HG03095 (cell line): ENCODE results near the gene CDK4.

Source experiments
- ATAC-seq: cut with Tn5 transposase; IDR thresholded peaks from one replicate; pipeline ENCODE4 v1.9.1; 2021; ENCODE audit warnings: moderate library complexity; ENCODE audit not compliant: unreplicated experiment

Gene CDK4

DNA sequence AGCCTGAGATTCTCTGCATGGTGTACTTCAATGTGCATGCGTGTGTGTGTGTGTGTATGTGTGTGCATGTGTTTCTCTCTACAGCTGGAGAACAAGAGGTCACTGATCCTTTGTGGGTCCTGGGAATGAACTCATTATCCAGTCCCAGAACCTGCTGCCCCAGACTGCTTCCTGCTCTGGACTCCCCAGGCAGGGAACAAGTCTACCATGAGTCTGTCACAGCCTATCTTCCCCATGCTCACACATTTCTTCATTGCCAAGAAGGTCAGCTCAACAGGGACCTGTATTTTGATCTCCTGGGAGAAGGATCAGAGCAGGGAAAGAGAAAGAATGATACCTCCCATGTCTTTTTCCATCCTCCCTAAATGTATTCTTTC, 10.7 kb downstream of the CDK4 start:
- no peak for ATAC-seq

DNA sequence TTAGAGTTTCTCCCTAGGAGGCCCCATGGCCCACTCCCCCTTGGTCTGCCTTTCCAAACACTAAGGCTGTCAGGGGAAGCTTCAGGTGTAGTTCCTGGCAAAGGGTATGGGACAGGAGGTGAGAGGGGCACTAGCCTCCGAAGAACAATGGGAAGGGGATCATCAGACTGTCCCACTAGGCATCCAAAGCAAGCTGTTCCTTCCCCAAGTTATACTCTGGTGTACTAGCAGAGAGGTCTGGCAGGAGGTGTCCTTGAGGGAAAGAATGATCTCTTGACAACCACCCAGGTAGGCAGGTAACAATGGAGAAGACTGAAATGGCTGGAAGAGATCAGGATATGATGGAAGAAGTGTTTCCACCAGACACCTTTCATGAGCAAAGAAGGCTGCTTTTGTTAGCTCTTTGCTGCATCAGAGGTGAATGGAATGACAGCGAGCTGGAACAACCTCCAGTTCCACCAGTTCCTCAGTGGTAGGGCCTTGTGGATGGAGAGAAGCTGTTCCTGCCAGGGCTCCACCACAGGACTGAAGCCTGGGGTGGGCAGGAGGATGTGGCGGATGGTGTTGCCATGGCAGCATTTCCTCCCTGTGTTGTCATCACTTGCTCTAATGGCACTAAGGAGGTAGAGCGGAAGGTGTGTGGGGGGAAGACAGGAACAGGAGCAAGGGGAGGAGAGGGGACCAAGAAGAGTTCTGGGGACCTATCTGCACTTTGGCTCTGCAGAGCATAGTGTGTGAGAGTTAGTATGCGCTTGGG, 11.3 kb downstream of the CDK4 start:
- no peak for ATAC-seq

DNA sequence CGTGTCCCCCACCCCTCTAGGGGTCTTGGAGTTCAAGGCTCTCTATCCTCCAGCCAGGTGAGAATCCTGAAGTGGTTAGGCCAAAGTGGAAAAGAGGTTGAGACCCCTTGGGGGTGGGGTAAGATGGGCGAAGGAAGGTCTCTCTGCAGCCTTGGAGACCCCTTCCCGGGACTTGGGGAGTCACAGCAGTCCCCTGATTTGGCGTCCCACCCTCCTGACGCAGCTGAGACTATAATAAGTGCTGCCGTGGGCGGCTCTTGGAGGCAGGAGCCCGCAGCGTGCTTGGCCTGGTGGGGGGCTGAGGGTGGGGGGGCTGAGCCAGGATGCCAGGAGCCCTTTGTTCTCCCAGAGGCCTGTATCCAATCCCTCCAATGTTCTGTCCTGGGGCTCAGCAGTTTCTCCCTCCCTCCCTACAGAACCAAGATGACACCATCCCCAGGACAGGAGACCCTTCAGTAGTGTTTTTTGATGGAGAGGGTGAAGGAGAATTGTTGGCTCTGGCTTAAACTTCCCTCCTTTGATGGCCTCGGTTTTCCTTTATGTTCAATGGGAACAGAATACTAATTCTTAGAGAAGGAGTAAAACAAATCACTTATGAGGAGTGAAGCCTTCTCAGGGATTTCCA, 12.1 kb downstream of the CDK4 start:
- ATAC-seq: no peak

DNA sequence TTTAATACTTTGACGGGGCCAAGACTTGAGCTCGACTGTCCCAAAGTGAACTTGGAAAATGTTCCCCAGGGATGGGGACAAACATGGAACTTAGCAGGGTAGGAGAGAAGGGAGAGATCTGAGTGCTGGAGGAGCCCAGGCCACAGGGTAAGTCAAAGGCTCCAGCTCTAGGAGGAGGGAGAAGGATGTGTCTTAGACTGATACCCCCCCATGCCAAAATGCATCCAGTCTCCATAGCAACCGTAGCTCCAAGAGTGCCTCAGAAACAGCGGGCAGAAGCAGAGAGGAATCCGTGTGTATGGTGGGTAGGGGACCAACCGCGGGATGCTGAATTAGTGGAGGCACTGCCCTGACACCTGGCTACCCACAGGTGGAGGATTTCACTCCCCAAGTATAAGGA, 12.7 kb downstream of the CDK4 start:
- no peak for ATAC-seq

DNA sequence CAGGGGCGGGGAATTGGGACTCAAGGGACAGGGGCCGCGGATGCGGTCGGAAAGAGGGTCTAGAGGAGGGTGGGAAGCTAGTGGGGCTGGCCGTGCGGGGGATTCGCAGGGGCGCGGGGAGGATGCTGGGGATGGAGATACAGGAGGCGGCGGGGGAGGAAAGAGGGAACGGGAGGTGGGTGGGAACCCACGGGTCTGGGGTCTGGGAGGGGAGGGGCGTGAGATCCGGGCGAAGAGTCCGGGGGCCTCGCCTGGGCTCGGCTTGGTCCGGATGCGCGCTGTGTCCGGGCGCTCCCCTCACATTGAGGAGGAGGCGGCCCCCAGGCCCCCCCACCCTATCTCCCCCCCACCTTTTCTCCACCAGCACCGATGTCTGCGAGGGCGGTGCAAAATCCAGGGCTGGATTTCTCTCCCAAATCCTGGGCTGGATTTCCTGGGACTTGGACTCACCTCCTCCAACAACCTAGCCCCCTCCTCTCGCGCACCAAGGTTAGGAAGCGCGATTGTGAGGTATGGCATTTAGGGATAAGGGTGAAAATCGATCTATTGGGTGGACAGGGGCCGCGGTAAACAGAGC, 13.4 kb downstream of the CDK4 start, which contains the start of gene AGAP2:
AGAP2 (minus strand) TSS at position 82 of the 577 bp plus-strand sequence. CDS start 496 bp downstream, outside the sequence.
- no peak for ATAC-seq

DNA sequence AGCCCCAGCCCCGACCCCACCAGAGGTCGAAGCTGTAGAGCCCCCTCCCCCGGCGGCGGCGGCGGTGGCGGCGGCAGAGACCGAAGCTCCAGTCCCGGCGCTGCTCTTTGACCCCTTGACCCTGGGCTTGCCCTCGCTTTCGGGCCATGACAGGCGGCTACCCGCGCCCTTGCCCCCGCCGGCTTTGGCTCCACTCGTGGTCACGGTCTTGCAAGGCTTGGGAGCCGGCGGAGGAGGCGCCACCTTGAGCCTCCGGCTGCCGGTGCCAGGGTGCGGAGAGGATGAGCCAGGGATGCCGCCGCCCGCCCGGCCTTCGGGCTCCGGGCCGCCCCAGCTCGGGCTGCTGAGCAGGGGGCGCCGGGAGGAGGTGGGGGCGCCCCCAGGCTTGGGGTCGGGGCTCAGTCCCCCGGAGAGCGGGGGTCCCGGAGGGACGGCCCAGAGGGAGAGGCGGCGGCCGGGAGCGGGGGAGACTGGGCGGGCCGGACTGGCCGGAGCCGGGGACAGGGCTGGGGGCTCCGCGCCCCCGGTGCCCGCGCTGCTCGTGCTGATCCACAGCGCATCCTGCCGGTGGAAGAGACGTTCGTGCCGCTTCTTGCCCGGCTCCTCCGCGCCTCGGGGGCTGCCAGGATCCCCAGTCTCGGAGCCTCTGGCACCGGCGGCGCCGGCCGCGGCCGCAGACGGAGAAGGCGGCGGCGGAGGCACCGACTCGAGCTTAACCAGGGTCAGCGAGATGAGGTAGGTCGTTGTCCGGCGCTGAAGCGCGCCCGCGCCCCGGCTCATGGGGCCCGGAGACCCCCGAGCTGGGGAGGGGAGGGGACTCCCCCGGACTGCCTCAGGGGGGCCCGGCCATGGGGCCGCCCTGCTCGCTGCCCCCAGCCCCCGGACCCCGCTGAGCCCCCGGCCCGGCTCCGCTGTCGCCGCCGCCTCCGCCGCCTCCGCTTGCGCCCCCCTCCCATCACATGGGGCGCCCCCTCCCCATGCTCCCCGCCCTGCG, 14.3 kb downstream of the CDK4 start:
- ATAC-seq: no peak

DNA sequence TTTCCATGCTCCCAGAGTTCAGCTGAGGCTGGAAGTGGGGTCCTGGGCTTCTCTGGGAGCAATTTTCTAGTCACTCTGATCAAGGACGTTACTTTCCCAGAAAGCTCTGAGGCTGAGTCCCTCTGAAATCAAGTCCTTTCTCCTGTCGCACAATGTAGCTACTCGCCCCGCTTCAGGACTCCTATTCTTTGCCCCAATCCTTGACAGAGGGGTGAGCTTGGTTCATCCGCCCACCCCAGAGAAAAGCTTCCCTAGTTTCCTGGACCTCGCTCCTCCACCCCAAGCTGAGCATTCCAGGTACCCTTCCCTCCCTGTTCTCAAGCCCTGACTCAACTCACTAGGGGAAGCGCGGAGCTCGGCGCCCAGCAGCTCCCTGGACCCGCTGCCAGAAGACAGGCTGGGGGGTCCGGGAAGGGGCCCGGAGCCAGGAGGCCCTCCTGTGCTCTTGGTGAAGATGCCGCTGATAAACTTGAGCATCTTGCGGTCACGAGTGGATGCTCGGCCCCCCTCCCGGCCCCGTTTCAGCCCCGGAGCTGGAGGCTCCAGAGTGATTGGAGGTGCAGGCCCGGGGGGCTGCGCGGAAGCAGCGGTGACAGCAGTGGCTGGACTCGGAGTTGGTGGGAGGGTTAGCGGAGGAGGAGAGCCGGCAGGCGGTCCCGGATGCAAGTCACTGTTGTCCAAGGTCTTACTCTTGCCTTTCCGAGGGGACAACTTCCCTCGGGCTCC, 15.2 kb downstream of the CDK4 start:
- no peak for ATAC-seq

DNA sequence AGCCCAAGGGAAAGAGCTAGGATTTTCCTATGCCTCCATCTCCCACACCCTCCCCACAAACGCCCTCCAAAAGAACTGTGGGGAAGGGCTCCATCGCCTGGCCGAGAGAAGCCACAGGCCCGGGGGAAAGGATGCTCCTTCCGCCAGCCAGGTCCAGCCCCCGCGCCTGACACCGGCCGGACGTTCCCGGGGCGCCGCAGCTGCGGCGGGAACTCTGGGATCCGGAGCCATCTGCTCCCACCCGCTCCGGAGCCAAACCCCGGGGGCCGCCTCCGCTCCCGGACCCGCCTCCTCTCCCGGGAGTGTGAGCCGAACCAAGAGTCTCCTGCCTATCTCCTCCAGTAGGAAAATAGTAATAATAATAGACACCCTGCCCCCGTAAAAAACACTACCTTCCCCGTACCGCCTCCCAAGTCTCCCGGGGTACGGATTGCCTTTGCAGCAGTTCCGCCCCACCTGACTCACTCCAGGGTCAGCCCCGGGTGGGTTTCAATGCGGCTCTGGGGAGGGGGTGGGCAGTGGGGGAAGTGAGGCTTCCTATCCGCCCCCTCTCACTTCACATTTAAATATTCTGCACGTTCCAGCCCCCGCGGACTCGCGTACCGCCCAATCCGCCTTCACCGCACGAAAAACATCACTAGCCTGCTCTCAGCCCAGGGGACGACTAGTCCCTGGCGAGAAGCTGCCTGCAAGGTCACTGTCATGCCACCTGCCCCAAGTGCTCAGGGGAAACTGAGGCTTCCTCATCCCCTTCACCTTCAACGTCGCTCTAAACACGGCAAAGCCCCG, 16.0 kb downstream of the CDK4 start:
- ATAC-seq: no peak

DNA sequence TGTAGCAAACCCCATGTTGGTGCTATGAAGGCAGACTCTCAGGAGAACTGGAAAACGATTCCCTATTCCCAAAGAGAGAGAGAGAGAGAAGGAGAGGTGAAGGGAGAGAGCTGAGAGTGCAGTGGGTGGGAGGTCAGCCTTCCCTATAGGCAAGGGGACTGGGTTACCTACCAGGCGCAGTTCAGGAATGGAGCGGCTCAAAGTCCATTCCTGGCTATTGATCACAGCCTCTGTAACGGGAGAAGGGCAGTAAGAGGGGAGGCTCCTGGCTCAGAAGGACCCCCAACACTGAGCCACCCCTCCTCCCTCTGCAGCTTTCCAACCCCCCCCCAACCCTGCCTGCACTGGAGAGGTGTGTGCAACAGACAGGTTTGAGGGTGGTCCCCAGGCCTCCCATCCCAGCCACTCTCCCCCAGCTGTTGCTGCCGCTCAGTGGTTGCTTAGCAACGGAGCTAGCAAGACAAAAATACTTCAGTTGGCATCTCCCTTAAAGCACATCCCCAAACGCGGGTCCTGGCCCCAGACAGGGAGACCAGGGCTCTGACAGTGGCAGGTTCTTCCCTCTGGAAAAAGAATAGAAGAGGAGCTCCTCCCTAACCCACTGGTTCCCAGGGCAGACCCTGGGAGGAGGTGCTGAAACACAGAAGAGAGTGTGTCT, 16.8 kb downstream of the CDK4 start:
- no peak for ATAC-seq

DNA sequence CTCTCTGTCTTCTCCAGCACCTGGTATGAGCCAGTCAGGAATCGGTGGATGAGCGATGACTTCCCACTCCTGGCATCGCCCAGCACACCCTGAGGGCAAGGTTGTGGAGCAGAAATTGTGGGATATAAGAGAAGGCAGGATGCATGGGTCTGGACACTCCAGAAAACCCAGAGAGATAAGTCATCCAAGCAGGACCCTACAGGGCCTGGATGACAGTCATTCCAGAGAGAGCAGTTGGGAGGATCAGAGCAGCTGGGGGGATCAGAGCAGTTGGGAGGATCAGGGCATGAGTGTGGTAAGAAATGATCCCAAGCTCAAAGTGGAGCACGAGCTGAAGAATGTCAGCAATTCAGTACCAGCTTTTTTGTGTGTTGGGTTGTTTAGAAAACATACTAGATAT, 17.5 kb downstream of the CDK4 start:
- no peak for ATAC-seq

DNA sequence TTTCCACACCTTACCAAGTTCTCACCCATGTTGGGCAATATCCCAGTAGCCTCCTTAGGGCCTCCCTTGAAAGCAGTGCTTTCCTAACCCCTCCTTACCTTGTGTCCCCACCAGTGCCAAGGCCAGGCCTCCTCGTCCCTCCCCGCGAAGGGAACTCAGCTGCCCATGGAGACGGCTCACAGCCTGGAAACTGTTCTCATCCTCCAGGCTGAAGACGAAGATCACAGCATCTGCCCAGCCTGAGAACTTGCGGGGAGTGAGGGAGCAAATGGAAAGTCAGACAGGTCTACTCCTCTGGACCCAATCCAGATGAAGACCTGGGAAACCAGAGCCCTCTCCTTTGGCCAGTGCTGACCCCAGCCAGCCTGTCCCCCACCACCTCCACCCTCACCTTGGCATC, 18.2 kb downstream of the CDK4 start:
- no peak for ATAC-seq

DNA sequence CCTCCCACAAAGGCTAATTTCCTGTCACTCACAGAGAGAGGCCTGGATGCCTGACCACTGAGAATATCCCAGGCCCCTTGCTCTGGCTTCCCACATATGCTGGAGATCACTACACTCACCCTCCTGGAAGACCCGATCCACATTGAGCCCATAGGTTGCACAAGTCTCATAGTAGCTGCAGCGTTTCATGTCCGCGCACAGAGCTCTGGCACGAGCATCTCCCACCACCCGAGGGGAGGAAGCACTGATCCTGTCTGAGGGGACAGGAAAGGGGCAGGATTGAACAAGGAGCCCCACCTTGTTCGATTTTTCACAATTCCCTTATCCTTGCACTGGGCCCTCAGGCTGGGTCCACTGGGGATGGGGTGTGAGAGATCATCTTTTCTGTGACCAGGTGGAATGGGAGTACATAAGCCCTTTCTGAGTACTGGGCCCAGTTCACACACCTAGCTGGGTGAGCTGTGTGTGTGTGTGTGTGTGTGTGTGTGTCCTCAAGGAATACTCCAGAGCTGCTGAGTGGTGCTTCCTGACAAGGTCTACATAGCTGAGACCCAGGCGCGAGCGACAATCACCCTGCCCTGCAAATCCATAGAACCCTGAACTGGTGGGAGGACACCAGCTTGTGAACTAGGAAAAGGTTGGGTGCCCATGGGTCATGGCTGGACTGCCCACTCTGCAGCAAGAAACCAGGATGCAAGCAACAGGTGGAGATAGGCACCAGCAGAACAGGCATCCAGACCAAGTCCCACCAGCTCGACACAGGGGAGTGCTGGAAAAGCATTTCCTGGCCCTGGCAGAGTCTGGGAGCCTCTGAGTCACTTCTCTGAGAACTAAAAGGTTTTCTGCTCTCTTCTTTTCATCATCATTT, 19.1 kb downstream of the CDK4 start:
- no peak for ATAC-seq

DNA sequence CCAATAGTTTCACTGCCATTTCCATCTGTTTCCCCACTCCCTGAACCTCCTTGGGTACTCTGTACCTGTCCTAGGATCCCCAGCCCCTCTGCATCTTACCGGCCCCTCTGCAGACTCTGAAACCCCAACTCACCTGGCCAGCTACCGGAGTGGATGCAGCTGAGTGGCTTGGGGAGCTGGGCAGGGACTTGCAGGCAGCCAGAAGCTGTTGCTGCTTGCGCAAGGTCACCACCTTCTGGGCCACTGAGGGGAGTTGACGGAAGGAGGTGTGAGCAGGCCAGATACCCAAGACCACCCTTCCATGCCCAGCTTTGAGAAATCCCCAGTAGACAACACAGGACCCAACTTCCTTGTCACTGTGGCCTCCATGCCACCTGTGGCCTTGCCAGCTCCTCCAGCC, 19.8 kb downstream of the CDK4 start:
- no peak for ATAC-seq

DNA sequence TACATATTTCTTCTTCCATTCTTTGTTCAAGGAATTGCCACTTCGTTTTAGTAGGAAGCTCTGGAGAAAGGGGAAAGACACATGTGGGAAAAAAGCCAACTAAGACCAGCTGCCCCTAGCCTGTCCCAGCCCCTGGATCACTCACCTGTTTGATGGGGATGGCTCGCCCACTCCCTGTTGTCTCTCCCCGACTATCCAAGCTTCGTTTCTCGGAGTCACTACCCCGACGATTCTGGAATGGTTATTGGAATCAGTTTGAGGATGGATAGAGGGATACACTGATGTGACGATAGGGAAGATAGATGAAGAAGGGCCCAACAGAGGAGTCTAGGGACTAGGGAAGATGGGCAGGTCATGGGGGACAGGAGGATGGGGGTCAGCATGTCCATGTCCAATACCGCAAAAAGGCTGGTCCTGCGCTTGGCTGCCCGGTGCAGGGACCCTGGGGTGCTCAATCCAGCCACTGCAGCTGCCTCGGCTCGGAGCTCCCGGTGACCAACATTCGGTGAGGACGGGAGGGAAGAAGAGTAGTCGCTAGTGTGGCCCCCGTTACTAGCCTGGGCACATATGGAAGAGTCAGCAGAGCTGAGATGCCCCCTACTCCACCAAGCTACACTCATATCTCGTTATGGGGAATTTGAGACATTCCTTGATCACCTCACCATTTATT, 20.6 kb downstream of the CDK4 start:
- no peak for ATAC-seq

DNA sequence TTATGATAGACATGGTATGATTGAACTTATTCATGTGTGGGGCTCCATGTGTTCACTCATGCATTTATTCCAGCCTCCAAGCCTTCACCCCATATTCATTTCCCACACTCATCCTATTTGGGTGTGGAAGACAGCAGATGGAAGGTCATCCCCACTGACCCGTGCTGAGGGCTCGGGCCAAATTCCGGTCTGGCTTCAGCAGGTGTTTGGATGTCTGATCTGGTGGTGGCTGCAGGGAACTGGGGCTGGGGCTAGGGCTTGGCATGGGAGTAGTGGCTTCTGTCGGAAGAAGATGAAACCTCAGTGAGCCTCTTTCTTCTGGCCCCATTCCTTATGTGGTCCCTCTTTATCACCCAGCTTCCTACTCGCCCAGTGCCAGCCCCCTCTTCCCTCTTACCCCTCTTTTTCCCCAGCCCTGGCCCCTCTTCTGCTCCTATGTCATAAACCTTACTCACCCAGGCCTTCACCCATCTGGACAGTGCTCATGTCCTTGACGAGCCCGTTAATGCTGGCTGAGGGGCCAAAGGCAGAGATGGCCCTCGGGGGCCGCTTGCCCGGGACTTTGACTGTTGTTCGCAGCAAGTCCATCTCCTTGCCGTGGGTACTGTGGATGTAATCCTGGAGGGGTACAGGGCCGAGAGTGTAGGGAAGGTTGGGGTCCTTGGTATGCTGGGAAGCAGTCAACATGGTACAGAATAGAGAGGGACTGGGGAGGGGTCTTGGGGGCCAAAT, 21.6 kb downstream of the CDK4 start:
- no peak for ATAC-seq

DNA sequence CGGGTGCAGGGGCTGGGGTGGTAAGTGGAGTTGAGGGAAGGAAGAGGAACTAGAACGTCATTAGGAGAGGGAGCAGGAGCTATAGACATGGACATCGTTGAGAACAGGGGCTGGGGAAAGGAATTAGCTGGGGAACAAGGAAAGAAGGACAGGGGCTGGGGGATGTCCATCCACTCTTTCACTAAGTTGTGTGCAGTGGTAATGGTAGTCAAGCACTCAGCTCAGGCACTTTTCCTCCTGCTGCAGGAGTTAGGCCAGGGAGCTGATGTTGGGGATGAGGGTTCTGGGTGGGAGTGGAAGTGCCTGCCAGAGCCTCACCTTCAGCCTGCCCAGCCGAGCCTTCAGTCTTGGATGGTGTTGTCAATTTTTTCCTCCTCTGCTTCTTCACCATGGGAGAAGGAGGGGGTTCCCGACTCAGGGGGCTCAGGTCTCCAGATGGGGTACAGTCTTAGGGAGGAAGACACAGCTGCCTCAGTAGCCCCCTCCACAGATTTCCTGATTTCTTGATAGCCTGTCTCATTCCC, 22.7 kb downstream of the CDK4 start:
- no peak for ATAC-seq
